KBM-7 (cell line): ENCODE data around the gene PPFIA2.

ENCODE experiments used
- DNase-seq: peaks from one replicate; pipeline ENCODE4 v3.0.0-alpha.2; 2015
- in situ Hi-C: fragments of 300-500 bp; cut with MboI; formaldehyde crosslinking; loops from 2 replicates; pipeline ENCODE4 v1.14.3; 2020; ENCODE audit warnings: low sequenced_read_pairs, low pct_unique_long_range_greater_than_20kb, mixed read lengths

The PPFIA2 gene

DNA sequence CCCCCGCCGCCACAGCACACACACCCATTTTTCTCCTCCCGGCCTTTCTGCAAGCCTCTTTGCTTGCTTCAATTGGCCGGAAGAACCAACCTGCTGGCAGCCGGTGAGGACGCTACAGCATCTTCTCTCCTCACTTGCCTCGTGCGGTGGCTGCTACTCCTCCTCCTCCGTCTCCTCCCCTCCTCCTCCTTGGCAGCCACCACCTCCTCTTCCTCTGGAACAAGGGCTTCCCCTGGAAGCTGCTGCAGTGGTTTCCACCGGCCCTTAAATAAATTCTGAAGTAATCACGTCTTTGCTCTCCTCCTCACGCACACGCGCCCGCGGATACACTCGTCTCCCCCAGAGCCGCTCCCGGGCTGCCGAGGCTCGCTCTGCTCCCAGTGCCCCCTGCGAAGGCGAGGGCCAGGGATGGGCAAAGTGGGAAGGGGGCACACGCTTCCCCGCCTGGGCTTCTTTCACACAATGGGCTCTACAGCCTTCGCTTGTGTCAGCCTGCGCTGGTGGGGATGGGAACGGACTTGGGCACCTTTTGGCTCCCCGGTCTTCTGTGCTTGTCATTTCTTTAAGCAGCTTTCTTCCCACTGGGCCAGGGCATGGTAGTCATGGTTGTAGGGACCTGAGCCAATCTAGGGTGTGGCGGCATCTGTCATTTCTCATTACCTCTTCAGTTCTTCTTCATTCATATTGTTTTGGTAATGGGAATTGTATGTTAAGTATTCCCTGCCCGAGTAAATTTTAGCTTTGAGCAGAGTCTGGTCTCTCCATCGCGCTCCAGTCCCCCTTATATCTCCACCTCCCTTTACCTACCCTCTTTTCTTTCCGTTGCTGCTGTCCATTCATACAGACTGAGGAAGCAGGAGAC lies at the start of gene PPFIA2:
PPFIA2 (minus strand) TSS at position 161 of the 862 bp plus-strand sequence.
- in situ Hi-C loops = no loop called here

DNA sequence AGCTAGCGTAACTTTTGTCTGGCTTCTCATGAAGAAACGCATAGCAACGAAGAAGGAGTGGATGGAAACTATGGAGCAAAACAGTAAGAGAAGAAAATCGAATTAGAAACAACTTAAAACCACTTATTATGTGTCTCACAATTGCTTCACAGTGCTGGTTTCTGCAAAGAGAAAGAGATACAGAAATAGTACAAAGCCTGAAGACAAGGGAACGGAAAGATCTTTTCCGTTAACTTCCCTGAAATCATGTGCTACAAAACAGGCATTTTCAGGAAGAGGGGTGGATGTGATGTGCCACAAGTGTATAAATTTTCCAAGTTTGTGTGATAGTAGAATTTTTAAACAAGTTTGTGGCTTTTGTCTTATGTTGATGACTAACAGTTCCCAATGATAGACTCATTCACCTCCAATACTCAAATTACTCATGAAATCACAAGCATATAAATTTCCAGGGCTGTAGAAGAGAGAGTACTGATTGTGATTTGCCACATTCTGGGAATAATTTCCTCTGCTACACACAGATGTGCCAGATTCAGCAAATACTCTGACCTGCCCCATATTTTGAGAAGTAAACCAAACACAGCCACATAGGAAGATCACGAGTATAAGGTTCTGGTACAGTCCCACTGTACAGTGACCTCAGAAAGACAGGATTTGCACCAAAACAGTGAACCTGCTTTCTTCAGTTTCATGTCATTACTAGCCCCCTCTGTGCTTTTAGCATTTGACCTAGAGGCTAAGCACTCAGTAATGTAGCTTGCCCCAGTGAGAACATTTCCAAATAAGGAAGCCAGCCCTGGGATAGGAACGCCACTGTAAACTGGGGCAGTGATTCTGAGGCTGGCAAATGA lies 41.4 kb upstream of the PPFIA2 start:
- in situ Hi-C loops = no loop called here
- no peak for DNase-seq

More for the DNA sequence above, at the start of gene PPFIA2:
- DNase-seq = no peak

DNA sequence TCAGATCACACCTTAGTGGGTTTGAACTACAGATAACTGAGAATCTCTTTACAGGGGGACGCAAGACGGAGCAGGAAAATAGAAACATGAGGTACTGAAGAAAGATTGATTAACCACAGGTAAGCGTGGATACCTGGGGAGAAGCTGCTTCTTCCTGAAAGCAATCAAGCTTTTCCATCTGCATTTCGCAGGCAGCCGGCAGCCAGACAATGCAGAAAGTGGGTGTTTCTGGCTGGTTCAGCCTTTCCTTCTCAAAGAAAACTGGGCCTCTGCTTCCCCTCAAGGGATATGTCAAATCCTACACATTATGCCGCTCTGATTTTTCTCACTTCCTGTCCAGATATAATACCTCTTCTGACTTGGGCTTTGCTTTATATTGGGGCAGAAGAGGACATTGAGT lies 39.1 kb upstream of the PPFIA2 start:
- DNase-seq = no peak
- in situ Hi-C loops = no loop called here

DNA sequence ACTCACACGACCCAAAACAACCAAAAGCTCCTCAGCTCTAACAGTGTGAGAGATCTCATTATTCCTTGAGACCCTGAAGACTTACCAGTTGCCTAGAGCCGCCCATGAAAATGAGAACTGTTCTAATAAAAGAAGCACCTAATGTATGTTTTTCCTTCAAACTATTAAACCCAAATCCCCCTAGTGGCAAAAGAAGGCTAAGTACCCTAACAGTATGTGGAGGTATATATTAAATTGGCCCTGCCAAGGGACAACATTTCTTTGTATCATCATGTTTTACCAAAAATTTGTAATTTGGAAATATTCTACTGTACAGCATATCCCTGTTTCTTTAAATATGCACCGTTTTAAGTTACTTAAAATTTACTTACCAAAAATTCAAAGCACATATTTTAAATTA lies 38.0 kb upstream of the PPFIA2 start:
- in situ Hi-C loops = no loop called here
- DNase-seq = no peak

DNA sequence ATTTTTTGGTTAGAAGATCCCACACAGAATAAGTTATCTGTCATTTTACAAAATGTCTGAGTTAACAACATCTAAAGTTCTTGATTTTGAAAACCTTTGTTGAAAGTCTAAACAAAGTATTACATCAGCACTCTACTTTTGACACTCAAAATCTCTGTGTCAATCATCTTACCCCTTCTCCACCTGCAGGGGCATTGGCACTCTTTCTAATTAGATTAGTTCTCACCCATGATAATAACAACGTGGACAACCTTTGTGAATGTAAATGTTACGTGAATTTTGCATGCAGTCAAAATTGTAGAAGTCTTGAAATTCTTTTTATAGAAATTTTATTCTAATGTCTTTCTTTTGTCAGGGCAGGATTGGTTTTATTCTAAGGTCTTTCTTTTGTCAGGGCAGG lies 33.5 kb upstream of the PPFIA2 start:
- in situ Hi-C loops = no loop called here
- no peak for DNase-seq

DNA sequence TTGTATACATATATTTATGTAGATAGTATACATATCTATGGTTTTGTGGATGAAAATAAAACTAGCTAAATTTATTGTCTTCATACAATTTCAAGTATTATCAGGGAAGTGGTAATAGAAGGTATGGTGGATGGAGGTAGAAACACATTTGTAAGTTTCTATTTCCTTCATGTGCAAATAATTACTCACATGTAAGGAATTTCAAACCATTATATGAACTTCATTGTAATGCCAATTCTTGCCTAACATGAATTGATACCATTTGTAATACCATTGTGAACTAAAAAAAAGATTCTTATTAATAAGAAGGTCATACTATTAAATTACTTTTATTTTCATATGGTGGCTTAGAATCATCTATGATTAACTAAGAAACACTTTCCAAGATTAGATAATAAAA lies 20.1 kb upstream of the PPFIA2 start:
- DNase-seq = no peak
- in situ Hi-C loops = no loop called here

DNA sequence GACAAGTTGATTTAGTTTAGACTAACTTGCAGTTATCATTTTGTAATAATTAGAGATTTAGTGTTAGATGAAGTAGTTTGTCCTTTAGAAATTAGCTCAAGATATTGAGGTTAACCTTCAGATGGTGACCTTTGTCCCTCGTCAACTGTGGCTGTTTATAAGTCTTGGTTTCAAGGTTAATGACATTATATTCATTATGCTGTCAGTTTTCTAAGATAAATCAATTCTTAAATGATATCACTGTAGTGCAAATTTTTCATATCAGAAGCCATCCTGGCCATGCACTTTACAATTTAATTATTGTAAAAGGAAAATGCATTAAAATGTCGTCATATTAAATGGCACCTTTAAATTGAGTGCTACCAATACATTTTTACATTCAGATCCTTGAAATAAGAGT lies 19.6 kb upstream of the PPFIA2 start:
- in situ Hi-C loops = no loop called here
- no peak for DNase-seq

DNA sequence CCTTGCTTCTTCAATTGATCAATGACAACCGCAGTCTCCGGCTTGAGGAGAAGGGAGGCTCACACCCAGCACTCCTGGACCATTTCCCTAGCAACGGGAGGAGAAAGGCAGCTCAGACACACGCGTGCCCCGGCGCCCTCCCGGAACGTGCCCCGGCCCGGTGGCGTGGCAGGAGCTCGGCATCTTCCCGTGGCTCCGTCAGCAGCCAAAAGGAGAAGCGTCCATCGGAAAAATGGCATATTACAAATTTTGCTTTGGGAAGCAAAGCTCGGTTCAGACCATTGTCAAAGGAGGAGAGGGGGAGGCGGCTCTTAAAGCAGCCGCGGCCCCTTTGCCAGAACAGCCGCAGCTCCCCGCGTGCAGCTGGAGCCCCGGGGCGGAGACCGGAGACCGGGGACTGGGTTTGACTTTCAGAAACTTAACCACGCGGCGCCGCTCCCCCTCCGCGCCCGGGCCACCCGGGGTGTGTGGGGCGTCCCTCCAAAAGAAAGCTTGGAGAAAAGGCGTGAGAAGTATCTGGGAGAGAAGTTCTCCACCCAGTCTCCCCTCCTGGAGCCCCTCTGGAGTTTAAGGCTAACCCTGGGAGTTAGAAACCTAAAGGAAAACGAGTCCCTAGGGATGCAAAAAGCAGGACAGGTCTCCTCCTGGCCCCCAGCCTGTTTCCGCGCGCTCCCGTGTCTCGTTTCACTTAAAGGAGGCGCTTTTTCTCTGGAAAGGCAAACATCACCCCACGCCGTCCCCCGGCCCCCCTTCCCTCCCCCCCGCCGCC lies 545 bp downstream of the PPFIA2 start:
- in situ Hi-C loops = no loop called here
- no peak for DNase-seq

DNA sequence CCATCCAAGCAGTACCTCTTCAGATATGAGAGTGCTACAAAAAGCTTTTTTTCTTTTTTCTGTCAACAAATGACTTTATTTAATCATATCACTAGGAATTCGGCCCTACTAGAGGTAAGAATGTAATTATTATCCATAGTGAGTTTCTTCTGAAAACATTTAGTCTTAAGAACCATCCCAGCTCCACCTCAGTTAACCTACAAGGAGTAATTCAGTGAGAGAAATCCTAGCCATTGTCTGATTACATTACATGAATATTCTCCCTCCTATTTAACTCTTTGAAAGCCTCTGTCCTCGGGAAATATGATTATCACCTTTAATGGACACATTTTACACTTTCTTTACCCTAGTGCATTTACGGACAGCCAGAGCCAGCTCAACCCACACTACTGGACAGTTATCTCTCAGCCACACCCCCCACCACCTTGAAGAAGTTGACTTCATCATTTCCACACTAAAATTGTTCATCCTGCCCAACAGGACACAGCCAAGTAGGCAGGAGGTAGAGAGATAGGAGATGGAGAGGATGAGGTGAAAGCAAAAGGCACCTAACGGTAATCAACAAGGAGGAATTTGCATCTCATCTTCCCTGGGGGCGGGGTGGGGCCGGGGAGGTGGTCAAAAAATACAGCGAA lies 1.3 kb downstream of the PPFIA2 start:
- no peak for DNase-seq
- in situ Hi-C loops = no loop called here

DNA sequence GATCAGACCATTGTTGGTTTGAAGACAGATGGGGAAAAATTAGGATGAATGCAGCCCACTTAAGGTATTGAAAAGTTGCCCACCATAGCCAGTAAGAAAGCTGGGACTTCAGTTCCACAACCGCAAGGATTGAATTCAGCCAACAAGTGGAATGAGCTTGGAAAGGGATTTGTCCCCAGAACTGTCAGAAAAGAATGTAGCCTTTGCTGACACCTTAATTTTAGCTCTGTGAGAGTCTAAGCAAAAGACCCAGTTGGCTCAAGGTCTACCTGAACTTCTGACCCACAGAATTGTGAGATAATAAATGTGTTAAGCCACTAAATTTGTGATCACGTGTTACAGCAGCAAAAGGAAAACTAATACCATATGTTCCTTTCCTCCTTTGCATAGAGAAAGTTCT lies 29.4 kb downstream of the PPFIA2 start:
- DNase-seq = no peak
- in situ Hi-C loops = no loop called here

DNA sequence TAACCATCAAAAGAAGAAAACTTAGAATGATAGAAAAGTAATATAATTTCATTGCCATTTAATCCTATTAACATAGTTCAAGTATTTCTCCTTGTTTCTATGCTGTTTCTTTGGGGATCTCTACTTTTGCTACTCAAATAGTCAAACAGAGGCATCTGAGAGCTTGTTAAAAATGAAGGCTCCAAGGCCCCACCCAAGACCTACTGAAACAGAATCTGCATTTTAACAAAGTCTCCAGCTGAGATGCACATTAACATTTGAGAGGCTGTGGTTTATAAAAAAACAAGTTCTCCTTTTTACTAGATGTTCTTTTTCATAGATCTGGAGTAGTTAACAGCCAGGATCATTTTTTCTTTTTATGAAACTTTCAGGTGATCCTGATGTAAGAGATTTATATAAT lies 31.8 kb downstream of the PPFIA2 start:
- DNase-seq = no peak
- in situ Hi-C loops = no loop called here

DNA sequence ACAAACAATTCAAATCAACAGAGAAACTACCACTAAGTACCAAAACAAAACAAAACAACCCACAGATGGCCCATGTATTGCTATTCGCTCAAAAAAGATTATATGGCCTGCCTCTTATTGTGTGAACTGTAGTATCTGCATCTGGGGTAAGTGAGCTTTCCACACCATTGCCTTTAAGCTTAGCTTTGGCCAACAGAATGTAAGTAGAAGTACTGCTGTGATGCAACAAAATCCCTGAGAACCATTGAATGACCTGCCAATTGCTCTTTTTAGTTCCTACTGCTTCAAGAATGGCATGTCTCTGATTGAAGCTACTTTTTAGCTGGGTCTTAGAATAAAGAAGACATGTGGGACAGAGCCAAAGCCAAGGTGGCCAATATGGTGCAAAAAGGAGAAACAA lies 32.5 kb downstream of the PPFIA2 start:
- in situ Hi-C loops = no loop called here
- DNase-seq = no peak

DNA sequence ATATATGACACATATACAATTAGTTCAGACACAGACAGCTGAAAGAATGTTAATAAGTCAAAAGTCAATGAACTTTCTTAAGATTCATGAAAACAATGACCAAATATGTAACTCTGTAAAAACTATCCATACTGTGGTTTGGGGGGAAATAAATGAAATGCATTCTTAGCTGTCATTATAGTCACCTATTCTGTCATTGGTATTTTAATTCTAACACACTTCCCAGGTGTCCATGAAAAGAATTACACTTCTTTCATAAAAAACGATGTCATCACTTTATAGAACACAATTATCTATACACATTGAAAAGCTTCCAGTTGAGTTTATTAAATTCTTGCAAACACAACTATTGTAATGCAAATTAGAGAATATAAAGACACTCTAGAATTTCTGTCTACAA lies 35.8 kb downstream of the PPFIA2 start:
- DNase-seq = no peak
- in situ Hi-C loops = no loop called here

DNA sequence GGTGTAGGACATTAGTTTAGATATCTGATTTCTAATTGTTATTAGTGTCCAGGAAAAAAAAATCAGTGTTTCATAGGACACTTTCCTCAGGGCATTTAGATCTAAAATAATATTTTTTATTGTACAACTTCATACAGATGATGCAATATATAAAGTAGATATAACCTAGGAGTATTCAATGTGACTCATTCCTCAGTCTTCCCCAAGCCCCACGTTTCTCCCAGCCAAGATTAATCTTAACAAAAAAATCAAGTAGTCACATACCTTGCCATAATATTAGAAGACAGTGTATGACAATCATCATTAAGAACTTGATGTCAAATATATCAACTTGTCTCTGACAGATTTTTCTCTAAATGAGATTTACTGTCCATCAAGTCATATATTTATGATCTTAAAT lies 37.1 kb downstream of the PPFIA2 start:
- in situ Hi-C loops = no loop called here

DNA sequence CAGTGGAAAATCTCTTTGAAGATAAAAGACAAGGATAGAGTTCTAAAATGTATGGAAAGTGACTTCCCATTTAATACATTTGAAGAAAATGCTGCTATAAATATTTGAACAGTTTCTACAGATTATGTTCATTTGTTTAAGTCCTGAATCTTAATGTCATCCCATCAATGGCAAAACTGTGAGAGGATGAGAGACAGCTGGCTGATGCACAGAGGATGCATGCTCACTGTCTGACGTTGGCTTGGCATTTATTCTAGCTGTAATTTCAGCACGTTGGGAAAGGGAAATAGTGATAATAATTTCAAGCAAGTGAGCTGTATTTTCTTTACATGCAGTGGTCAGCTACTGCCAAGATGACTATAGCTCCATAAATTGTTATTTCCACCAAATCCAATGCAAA lies 40.5 kb downstream of the PPFIA2 start:
- no peak for DNase-seq
- in situ Hi-C loops = no loop called here

More for the DNA sequence above, 37.1 kb downstream of the PPFIA2 start:
- no peak for DNase-seq

DNA sequence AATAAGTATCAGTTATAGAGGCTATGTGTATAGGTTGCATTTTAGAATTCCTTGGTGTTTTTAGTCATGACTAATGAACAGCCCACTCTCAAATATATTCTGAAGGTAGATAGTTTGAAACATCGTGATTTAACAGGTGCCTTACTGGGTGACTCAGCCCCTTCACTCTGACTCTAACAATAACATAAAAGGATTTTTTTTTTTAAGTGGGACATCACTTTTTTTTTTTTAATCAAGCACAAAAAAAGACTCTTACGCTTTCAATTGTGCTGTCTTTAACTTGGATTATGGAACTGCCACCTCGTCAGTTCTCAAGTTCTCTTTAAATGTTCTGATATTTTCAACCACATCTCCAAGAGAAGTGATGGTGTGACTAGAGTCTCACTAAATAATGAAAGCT lies 46.6 kb downstream of the PPFIA2 start:
- in situ Hi-C loops = no loop called here
- no peak for DNase-seq

DNA sequence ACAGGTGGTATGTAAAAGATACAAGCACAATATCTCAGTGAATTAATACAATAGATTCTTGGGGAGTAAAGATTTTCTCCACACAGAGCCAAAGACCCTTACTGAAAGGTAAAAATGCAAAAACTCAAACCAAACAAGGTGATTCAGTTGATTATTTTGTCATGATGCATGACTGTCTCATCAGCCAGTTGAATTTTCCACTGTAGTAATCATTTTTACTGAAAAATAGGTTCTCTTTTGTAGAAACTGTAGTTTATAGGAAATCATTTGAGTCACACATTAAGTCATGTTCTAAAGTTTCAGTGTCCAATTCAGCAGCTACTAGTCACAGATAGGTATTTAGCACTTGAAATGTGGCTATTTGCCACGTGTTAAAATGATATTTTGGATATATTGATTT lies 53.6 kb downstream of the PPFIA2 start:
- in situ Hi-C loops = no loop called here
- DNase-seq = no peak

DNA sequence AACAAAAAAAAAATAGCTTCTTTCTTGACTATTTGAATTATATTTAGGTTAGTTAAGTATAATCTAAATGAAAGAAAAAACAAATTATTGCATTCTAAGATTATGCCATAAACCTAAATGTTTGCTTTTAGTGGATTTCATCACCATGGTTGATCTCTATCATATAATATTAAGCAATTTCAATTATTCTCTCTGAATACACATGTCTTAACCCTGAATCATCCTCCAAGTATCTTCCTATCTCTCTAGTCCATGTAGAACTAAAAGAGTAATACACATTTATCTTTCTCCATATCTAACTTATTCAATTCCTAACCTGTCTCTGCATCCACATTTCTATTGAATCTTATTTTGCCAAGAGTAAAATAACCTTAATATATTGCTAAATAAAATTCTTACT lies 59.6 kb downstream of the PPFIA2 start:
- in situ Hi-C loops = no loop called here
- no peak for DNase-seq

DNA sequence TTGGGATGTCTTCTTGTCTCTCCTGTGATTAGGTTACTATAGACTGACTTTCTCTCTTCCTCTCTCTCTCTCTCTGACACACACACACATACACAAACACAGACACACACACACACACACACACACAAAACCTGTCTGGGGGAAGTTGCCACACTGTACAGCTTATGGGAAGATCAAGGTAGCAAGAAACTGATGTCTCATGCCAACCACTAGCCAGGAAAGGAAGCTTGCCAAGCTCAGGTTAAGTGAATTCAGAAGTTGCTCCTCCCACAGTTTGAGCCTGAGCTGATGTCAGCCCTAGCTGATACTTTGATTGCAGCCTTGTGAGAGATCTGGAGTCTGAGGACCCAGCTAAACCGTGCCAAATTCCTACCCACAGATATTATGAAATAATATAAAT lies 67.1 kb downstream of the PPFIA2 start:
- in situ Hi-C loops = no loop called here
- DNase-seq = no peak
